Lower leg skin (tissue), 4 donors: ENCODE measurements around the gene CAAP1. TPM values are rescaled to one million over a fixed set of nuclear protein-coding genes. Genes with fewer than 3 reads are reported as not detected.
"Not testable (repeated sequence)": the region's sequence is repeated elsewhere in the genome, so short reads cannot be mapped to it uniquely, and the experiment has no call there.

Experiments
- DNase-seq, 2 donors: peaks; one replicate each; pipeline ENCODE4 v3.0.0-alpha.2; 2019; ENCODE audit warnings: low spot score in 2 of 2
- H3K4me3 ChIP-seq: fragments of 200-600 bp; sonication (generic); 2 replicates; pipeline ENCODE4 v1.5.1; 2017; ENCODE audit warnings: mild to moderate bottlenecking, low read depth; ENCODE audit not compliant: poor library complexity, severe bottlenecking
- POLR2A ChIP-seq, 2 donors: fragments of 450-650 bp; IDR thresholded peaks; one replicate each; pipeline ENCODE4 v1.6.1; 2016 to 2017; ENCODE audit warnings: antibody characterized with exemption in 2 of 2, mild to moderate bottlenecking in 1 of 2, moderate library complexity in 1 of 2
- WGBS, 2 donors: methylation state at CpG; one replicate each; pipeline ENCODE4 v1.1.5; 2018; 5-methylcytosine and 5-hydroxymethylcytosine counted together
- intact Hi-C: fragments of 100-400 bp; cut with DNase I; formaldehyde crosslinking; loops from one replicate; pipeline ENCODE4 v1.15.0; 2023; ENCODE audit warnings: low total_unique reads
- total RNA-seq, 4 donors: library from RNA; depleted of rRNA; stranded (reverse); fragments of >200 nt; gene quantifications; one replicate each; pipeline ENCODE4 v1.1.0, GENCODE V29; 2016
- TF ChIP-seq, protein P1 (sequence below), 3 donors: fragments of 450-650 bp; IDR thresholded peaks; one replicate each; pipeline ENCODE4 v1.5.1; 2016; ENCODE audit warnings: antibody characterized with exemption in 3 of 3, mild to moderate bottlenecking in 3 of 3, moderate library complexity in 2 of 3

The CAAP1 gene
- total RNA-seq, 4 donors from 2014 or later: 10.0 to 24.4 (median 20.3) TPM

DNA sequence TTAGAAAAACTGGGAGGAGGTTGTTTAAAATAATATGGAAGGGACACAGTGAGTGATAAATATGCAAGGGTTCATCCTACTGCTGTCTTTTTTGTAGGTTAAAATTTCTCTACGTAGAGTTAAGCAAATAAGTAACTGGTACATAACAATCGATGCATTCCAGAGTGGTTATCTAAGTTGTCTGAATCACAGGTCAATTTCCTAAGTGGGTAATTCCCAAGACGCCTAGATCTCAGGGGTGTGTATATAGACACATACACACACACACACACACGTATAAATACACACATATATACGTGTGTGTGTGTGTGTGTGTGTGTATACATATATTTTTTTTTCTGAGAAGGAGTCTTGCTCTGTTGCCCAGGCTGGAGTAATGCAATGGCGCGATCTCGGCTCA is 22.3 kb downstream of the CAAP1 start:
- no peak for TF ChIP-seq POLR2A (IDR thresholded peaks at IDR 0.05)
- TF ChIP-seq, protein P1, sequence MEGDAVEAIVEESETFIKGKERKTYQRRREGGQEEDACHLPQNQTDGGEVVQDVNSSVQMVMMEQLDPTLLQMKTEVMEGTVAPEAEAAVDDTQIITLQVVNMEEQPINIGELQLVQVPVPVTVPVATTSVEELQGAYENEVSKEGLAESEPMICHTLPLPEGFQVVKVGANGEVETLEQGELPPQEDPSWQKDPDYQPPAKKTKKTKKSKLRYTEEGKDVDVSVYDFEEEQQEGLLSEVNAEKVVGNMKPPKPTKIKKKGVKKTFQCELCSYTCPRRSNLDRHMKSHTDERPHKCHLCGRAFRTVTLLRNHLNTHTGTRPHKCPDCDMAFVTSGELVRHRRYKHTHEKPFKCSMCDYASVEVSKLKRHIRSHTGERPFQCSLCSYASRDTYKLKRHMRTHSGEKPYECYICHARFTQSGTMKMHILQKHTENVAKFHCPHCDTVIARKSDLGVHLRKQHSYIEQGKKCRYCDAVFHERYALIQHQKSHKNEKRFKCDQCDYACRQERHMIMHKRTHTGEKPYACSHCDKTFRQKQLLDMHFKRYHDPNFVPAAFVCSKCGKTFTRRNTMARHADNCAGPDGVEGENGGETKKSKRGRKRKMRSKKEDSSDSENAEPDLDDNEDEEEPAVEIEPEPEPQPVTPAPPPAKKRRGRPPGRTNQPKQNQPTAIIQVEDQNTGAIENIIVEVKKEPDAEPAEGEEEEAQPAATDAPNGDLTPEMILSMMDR (IDR thresholded peaks at IDR 0.05): no peak
- no peak overlapping the region for H3K4me3 ChIP-seq
- no peak for DNase-seq
- 89 to 92% methylated on average over 8 of the region's 8 CpGs for WGBS, 2 donors
- intact Hi-C loops: no loop called here

DNA sequence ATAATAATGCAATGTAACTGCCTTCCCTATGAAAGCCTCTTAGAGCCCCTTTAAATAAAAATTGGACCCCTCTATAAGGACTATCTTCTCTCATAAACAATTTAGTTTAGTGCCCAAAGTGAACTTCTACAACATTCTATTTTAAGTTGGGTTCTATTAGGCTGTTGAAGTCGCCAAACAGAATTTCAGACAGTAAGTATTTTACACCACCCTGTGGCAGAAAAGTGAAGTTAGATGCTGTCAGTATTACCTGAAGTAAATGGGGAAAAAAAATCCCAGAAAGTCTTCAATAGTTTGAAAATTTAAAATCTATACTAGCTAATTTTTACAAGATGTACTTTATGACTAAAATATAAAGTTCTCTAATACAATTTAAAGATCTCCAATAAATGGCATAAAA is 29.5 kb downstream of the CAAP1 start:
- no peak for DNase-seq
- no peak for TF ChIP-seq POLR2A (IDR thresholded peaks at IDR 0.05)
- TF ChIP-seq, protein P1 (IDR thresholded peaks at IDR 0.05): no peak
- no peak overlapping the region for H3K4me3 ChIP-seq
- intact Hi-C loops: no loop called here
- 29 to 56% methylated on average over 1 of the region's 1 CpG for WGBS, 2 donors

DNA sequence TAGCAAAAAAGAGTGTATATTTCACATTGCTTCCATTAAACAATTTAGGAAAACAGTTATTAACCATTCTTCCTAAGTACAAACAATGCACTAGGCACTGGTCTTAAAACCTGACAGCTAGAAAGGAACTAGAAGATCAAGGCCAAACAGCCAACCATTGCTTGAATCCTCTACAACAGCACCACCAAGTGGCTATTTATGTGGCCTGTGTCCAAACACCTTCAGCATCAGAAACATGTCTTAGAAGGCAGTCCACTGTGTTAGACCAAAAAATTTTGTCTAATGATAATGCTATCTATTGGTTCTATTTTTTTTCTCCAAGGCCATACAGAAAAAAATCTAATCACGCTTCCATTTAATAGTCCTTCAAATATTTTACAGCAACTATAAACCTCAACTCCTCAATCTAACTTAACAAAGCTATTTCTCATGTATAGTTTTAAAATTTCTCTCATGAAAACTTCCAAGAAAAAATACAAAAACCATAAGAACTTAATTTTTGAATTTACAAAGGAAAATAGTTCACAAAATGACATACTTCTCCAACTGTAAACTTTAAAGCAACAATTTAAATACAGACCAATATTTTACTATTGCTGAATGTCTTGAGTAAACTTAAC is 36.1 kb downstream of the CAAP1 start:
- intact Hi-C loops: no loop called here
- TF ChIP-seq, protein P1 (IDR thresholded peaks at IDR 0.05): no peak
- TF ChIP-seq POLR2A (IDR thresholded peaks at IDR 0.05): no peak
- no peak overlapping the region for H3K4me3 ChIP-seq
- 93 to 100% methylated on average over 1 of the region's 1 CpG for WGBS, 2 donors
- DNase-seq: no peak

- WGBS, 2 donors: 73 to 96% methylated on average over 2 of the region's 2 CpGs
- DNase-seq: no peak
- TF ChIP-seq, protein P1 (IDR thresholded peaks at IDR 0.05): no peak
- no peak for TF ChIP-seq POLR2A (IDR thresholded peaks at IDR 0.05)
- intact Hi-C loops: no loop called here
- H3K4me3 ChIP-seq: no peak overlapping the region
Observed at GRCh38 chr9:26850995-26851394, 41.6 kb downstream of the CAAP1 start.

GRCh38 chr9:26833792-26834191 is 58.8 kb downstream of the CAAP1 start:
- H3K4me3 ChIP-seq: no peak overlapping the region
- WGBS, 2 donors: 12 to 24% methylated on average over 6 of the region's 6 CpGs
- TF ChIP-seq, protein P1 (IDR thresholded peaks at IDR 0.05): no peak
- TF ChIP-seq POLR2A (IDR thresholded peaks at IDR 0.05): no peak
- no peak for DNase-seq
- intact Hi-C loops: no loop called here

GRCh38 chr9:26828391-26828955 is 64.1 kb downstream of the CAAP1 start:
- H3K4me3 ChIP-seq, DNase-seq, intact Hi-C loops: not testable (repeated sequence)
- 86 to 91% methylated on average over 4 of the region's 4 CpGs for WGBS, 2 donors
